Measurements from ENCODE around the gene THRAP3. TPM values are rescaled to one million over a fixed set of nuclear protein-coding genes. Genes with fewer than 3 reads are reported as not detected.

THRAP3 gene
- total RNA-seq, 1 donor from 2014 or later, result 39.5 TPM

- Histone ChIP-seq H3K27me3 (no peaks in the 10 kb centered on the region), H3K27ac (peak overlapping the region; percentile 84 to 89), H3K4me3 (peak overlapping the region in 1 of 2 donors; percentile 30), H3K36me3 (peaks cover 44 to 55% of the 10 kb centered on the region in 2 donors), H3K4me1 (peaks cover 39 to 43% of the 10 kb centered on the region in 2 donors), H3K9me3 (no peaks in the 10 kb centered on the region)
- TF ChIP-seq CTCF (IDR thresholded peaks at IDR 0.05), result no peak
- intact Hi-C loops (cut with DNase I), result loop anchor here (1.0 to 2.0 kb wide), 3 partner anchors 19 to 36 kb away; partner anchors contain the start of gene EVA1B
- DNase-seq (ENCODE audit: low spot score in 2 of 2), result peak in 1 of 2 donors; percentile 86
These were observed 126.5 kb downstream of the THRAP3 start for GRCh38 chr1:36350659-36351226.

DNA sequence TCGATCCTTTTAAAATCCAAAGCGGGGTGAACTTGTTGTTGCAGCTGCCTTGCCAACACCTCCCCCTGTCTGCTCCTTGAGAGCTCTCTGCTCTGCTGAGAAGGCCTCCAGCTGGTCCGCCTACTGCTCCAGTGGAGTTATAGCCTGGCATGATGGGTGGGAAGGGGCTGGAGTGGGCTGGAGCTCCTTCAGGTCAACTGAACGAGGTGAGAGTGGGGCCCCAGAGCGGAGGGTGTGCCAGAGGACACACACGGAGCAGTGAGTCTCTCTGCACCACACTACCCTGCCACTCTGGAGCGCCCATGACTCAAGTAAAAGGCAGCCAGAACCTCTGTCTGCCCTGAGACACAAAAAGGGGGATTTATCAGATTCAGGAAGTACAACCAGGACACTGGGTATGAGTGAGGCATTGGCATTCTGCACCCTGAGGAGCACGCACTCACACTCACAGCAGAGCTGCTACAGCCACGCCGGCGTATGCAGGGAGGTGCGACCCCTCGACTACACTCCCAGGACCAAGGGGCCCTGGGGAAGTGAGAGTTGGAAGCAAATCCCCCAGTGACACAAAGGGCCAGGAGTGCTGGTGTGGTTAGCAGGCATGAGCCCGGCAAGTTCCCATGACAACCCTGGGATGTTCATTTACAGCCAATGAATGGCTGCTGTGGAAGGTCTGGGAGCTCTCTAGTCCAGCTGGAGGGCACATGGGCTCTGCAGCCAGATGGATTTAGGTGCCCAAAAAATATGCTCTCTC, 127.2 kb downstream of the THRAP3 start:
- no peaks in the 10 kb centered on the region for H3K9me3 ChIP-seq
- intact Hi-C loops (cut with DNase I), result loop anchor here (1.0 to 2.0 kb wide), 3 partner anchors 18 to 35 kb away; partner anchors contain the start of gene EVA1B
- peak overlapping the region; percentile 84 to 89 for H3K27ac ChIP-seq
- peaks cover 40 to 55% of the 10 kb centered on the region in 2 donors for H3K36me3 ChIP-seq
- peak in 1 of 3 experiments; percentile 18 for TF ChIP-seq CTCF (IDR thresholded peaks at IDR 0.05)
- H3K4me1 ChIP-seq, result peaks cover 39 to 43% of the 10 kb centered on the region in 2 donors
- H3K4me3 ChIP-seq, result peak overlapping the region in 1 of 2 donors; percentile 30
- no peaks in the 10 kb centered on the region for H3K27me3 ChIP-seq
- peak in 1 of 2 donors; percentile 83 for DNase-seq (ENCODE audit: low spot score in 2 of 2)

- DNase-seq (ENCODE audit: low spot score in 2 of 2), result no peak
- peak overlapping the region; percentile 84 to 89 for H3K27ac ChIP-seq
- no peaks in the 10 kb centered on the region for H3K9me3 ChIP-seq
- no peak overlapping the region for H3K4me3 ChIP-seq
- intact Hi-C loops (cut with DNase I), result no loop called here
- H3K4me1 ChIP-seq, result peaks cover 39 to 43% of the 10 kb centered on the region in 2 donors
- H3K36me3 ChIP-seq, result peaks cover 35 to 51% of the 10 kb centered on the region in 2 donors
- H3K27me3 ChIP-seq, result no peaks in the 10 kb centered on the region
- TF ChIP-seq CTCF (IDR thresholded peaks at IDR 0.05), result no peak
These were observed 128.1 kb downstream of the THRAP3 start for GRCh38 chr1:36352125-36352909.

GRCh38 chr1:36352910-36353878, 129.0 kb downstream of the THRAP3 start:
- Histone ChIP-seq H3K27me3 (no peaks in the 10 kb centered on the region), H3K27ac (peak overlapping the region; percentile 84 to 89), H3K4me1 (peaks cover 39 to 43% of the 10 kb centered on the region in 2 donors), H3K9me3 (no peaks in the 10 kb centered on the region), H3K36me3 (peaks cover 38 to 52% of the 10 kb centered on the region in 2 donors), H3K4me3 (no peak overlapping the region)
- no peak for DNase-seq (ENCODE audit: low spot score in 2 of 2)
- intact Hi-C loops (cut with DNase I), result no loop called here
- no peak for TF ChIP-seq CTCF (IDR thresholded peaks at IDR 0.05)

Measured in ascending aorta (tissue), 2 donors.